ENCODE measurements around the gene THAP12.

GRCh38 chr11:76322540-76322939 lies 58.4 kb downstream of the THAP12 start:
- TF ChIP-seq, protein P1, sequence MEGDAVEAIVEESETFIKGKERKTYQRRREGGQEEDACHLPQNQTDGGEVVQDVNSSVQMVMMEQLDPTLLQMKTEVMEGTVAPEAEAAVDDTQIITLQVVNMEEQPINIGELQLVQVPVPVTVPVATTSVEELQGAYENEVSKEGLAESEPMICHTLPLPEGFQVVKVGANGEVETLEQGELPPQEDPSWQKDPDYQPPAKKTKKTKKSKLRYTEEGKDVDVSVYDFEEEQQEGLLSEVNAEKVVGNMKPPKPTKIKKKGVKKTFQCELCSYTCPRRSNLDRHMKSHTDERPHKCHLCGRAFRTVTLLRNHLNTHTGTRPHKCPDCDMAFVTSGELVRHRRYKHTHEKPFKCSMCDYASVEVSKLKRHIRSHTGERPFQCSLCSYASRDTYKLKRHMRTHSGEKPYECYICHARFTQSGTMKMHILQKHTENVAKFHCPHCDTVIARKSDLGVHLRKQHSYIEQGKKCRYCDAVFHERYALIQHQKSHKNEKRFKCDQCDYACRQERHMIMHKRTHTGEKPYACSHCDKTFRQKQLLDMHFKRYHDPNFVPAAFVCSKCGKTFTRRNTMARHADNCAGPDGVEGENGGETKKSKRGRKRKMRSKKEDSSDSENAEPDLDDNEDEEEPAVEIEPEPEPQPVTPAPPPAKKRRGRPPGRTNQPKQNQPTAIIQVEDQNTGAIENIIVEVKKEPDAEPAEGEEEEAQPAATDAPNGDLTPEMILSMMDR (IDR thresholded peaks at IDR 0.05): no peak
- TF ChIP-seq POLR2A (IDR thresholded peaks at IDR 0.05): no peak

Measured in right lobe of liver (tissue), 4 donors.